NCI-H1417 treated with DMSO at 0.1 percent for 48 hours (cell line): ENCODE results near the gene EGR4.
"Not testable (repeated sequence)": the region's sequence is repeated elsewhere in the genome, so short reads cannot be mapped to it uniquely, and the experiment has no call there.

ENCODE experiments used
- DNase-seq: peaks from one replicate; lab custom pipeline; 2025; lab: John Stamatoyannopoulos, UW

Gene EGR4

GRCh38 chr2:73263540-73264331 is 29.6 kb downstream of the EGR4 start:
- DNase-seq = no peak

GRCh38 chr2:73262691-73263429 is 30.5 kb downstream of the EGR4 start:
- DNase-seq = not testable (repeated sequence)

GRCh38 chr2:73262108-73262651 is 31.2 kb downstream of the EGR4 start:
- DNase-seq = no peak

GRCh38 chr2:73260338-73260984 is 32.9 kb downstream of the EGR4 start:
- DNase-seq = no peak

- DNase-seq = no peak
These were observed 33.5 kb downstream of the EGR4 start for GRCh38 chr2:73259704-73260337.

GRCh38 chr2:73259276-73259675 is 34.1 kb downstream of the EGR4 start:
- DNase-seq = no peak

GRCh38 chr2:73258913-73259215 is 34.5 kb downstream of the EGR4 start:
- DNase-seq = no peak

- DNase-seq = no peak
These were observed 35.0 kb downstream of the EGR4 start for GRCh38 chr2:73258186-73258912.

- no peak for DNase-seq
These were observed 35.8 kb downstream of the EGR4 start for GRCh38 chr2:73257425-73258125.

GRCh38 chr2:73257021-73257420 is 36.3 kb downstream of the EGR4 start:
- no peak for DNase-seq

- DNase-seq = no peak
These were observed 36.8 kb downstream of the EGR4 start for GRCh38 chr2:73256618-73256922.

GRCh38 chr2:73255907-73256617 is 37.3 kb downstream of the EGR4 start:
- no peak for DNase-seq

GRCh38 chr2:73255007-73255644 is 38.2 kb downstream of the EGR4 start:
- no peak for DNase-seq

GRCh38 chr2:73254343-73255006 is 38.9 kb downstream of the EGR4 start:
- DNase-seq = no peak

GRCh38 chr2:73253901-73254300 is 39.4 kb downstream of the EGR4 start:
- no peak for DNase-seq

GRCh38 chr2:73253400-73253799 is 39.9 kb downstream of the EGR4 start:
- no peak for DNase-seq

- DNase-seq = no peak
These were observed 40.9 kb downstream of the EGR4 start for GRCh38 chr2:73252238-73253027.
